Tibial nerve (tissue), 3 donors: ENCODE results near the gene ABCB9.

ENCODE experiments used
- POLR2A ChIP-seq, 2 donors: fragments of 450-650 bp; IDR thresholded peaks; one replicate each; pipeline ENCODE4 v1.6.1; 2017; ENCODE audit warnings: antibody characterized with exemption in 2 of 2, mild to moderate bottlenecking in 2 of 2, moderate library complexity in 2 of 2
- TF ChIP-seq, protein P1 (sequence below), 5 experiments: fragments of 200-600 bp in 3 of 5; fragments of 450-650 bp in 2 of 5; sonication (generic) in 3 of 5; IDR thresholded peaks; one replicate each; pipeline ENCODE4 v1.5.1; 2016 to 2019; ENCODE audit warnings: antibody characterized with exemption in 5 of 5, mild to moderate bottlenecking in 3 of 5, moderate library complexity in 2 of 5

- TF ChIP-seq, protein P1, sequence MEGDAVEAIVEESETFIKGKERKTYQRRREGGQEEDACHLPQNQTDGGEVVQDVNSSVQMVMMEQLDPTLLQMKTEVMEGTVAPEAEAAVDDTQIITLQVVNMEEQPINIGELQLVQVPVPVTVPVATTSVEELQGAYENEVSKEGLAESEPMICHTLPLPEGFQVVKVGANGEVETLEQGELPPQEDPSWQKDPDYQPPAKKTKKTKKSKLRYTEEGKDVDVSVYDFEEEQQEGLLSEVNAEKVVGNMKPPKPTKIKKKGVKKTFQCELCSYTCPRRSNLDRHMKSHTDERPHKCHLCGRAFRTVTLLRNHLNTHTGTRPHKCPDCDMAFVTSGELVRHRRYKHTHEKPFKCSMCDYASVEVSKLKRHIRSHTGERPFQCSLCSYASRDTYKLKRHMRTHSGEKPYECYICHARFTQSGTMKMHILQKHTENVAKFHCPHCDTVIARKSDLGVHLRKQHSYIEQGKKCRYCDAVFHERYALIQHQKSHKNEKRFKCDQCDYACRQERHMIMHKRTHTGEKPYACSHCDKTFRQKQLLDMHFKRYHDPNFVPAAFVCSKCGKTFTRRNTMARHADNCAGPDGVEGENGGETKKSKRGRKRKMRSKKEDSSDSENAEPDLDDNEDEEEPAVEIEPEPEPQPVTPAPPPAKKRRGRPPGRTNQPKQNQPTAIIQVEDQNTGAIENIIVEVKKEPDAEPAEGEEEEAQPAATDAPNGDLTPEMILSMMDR (IDR thresholded peaks at IDR 0.05), result no peak
- no peak for TF ChIP-seq POLR2A (IDR thresholded peaks at IDR 0.05)
Observed at GRCh38 chr12:122882908-122883558, 83.2 kb downstream of the ABCB9 start.
